GM18873 (cell line): ENCODE measurements around the gene PAFAH1B1.
"Not testable (repeated sequence)": the region's sequence is repeated elsewhere in the genome, so short reads cannot be mapped to it uniquely, and the experiment has no call there.

Source experiments
- ATAC-seq: cut with Tn5 transposase; IDR thresholded peaks from one replicate; pipeline ENCODE4 v1.9.1; 2021; ENCODE audit warnings: mild to moderate bottlenecking, moderate library complexity, moderate number of reproducible peaks; ENCODE audit not compliant: unreplicated experiment, low FRiP score

The PAFAH1B1 gene

GRCh38 chr17:2592971-2593820, at the start of gene PAFAH1B1:
PAFAH1B1 (plus strand) TSS chr17:2593654; CDS start chr17:2638289, 44,635 bp downstream.
- peak; percentile 54 for ATAC-seq

DNA sequence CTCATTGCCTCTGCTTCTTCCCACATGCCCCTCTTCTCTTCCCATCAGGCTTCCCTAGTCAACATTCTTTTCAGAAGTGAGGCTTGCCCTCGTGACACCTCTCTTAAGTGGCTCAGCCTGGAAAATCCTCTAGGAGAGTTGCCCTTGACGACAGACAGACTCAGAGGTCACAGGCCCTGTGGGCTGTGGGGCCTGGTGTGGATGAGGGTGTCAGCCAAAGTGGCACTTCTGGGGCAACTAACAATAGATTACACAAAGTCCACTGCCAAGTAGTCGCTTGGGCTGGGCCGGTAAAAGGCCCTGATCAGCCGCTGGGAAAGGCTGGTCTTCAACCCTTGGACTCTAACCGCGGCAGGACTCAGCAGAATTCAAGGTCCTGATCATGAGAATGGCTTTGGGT, 48.1 kb upstream of the PAFAH1B1 start:
- no peak for ATAC-seq

DNA sequence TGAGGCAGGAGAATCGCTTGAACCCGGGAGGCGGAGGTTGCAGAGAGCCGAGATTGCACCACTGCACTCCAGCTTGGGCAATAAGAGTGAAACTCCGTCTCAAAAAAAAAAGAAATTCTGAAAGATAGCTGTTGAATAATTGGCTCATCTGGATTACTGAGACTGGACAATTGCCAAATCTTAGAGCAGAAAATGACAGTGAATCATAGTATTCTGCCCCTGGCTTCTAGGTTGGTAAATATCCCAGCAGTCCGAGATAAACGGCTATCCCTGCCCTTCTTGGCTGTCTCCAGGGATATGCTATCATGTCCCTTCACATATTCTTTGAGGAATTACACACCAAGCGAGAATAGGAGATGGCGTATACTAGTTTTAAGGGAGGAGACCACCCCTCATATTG, 46.3 kb upstream of the PAFAH1B1 start:
- no peak for ATAC-seq

- ATAC-seq, result not testable (repeated sequence)
Measured at GRCh38 chr17:2548026-2548425, 45.4 kb upstream of the PAFAH1B1 start.

- ATAC-seq, result no peak
Measured at GRCh38 chr17:2549392-2550211, 43.9 kb upstream of the PAFAH1B1 start.

DNA sequence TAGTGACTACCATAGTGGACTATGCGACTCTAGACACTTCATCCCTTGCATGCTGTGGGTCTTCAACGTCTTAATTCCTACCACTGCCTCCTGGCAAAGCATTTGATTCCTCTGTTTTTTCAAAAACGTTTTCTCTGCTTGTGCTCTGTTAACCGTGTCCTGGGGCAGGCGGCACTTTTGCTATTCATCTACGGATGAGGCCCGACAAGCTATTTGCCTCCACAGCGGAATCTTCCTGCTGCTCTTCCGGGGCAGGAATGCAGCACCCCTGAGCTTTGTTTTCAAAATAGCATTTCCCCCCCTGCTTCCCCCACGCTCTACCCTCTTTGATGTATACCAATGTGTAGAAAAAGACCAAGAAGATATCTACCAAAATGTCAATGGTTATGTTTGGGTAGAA, 42.0 kb upstream of the PAFAH1B1 start:
- ATAC-seq, result no peak

- ATAC-seq, result no peak
Measured at GRCh38 chr17:2551928-2552327, 41.5 kb upstream of the PAFAH1B1 start.

GRCh38 chr17:2560658-2561057, 32.8 kb upstream of the PAFAH1B1 start:
- ATAC-seq, result no peak

DNA sequence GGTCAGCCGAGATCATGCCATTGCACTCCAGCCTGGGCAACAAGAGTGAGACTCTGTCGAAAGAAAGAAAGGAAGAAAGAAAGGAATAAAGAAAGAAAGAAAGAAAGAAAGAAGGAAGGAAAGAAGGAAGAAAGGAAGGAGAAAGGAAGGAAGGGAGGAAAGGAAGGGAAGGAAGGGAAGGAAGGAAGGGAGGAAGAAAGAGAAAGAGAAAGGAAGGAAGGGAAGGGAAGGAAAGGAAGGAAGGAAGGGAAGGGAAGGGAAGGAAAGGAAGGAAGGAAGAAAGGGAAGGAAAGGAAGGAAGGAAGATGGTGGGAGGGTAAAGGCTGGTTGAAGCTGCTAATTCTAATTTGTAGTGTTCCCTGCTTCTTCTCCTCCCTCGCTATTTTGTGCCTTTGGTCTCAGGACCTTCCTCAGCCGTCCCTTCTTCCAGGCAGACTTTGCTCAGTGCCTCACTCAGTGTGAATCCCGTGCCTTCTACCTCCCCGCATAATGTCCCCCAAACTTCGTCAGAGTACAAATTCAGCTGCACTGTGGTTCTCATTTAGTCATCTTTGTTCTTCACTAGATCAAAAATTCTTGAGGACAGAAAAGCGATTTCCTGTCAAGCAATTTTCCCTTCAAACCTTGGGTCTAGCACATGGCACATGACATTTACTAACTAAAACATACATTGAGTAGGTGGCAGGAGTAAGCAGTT, 31.1 kb upstream of the PAFAH1B1 start:
- ATAC-seq, result no peak

DNA sequence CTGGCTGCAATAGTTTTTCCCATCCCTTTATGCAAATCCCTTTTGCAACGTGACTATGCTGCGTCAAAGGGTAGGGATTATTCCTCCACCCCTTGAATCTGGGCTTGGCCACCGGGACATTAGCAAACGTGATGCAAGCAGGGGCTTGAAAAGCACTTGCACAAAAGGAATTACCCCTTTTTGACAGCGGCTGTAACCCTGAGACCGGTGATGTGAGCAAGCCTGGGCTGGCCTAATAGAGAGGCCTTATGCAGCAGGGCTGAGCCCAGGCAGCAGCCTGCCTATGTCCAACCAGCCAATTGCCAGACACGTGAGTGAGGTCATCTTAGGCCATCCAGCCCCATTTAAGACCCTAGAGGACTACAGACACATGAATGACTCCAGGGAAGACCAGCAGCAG, 30.4 kb upstream of the PAFAH1B1 start:
- no peak for ATAC-seq

DNA sequence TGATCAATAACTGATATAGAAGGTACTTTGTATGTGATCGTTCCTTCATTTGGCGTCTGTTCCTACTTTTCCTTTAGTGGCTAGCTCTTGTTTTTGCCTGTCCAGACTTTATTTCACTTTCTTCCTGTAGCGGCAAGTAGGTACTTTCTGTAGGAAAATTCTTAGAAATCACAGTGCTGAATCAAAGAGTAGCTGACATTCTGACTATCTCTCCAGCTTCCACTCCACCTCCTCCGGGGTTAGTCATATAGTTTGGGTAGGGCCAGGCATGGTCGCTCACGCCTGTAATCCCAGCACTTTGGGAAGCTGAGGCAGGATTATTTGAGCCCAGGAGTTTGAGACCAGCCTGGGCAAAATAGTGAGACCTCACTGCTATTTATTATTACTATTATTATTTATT, 29.9 kb upstream of the PAFAH1B1 start:
- ATAC-seq, result no peak

- ATAC-seq, result no peak
Measured at GRCh38 chr17:2564877-2565276, 28.6 kb upstream of the PAFAH1B1 start.

DNA sequence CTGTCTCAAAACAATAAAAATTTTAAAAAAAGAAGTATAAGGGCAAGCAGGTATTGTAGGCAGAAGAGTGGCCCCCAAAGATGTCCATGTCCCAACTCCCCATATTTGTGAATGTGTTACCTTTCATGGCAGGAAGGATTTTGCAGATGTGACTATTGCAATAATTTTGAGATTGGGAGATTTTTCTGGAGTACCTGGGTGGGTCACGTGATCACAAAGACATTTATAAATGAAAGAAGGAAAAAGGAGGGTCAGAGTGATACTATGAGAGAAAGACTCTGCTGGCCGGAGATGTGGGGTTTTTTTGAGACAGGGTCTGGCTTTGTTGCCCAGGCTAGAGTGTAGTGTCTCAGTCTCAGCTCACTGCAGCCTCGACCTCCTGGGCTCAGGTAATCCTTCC, 27.4 kb upstream of the PAFAH1B1 start:
- no peak for ATAC-seq

GRCh38 chr17:2571523-2572303, 21.7 kb upstream of the PAFAH1B1 start:
- ATAC-seq, result peak; percentile 72

GRCh38 chr17:2572304-2572609, 21.2 kb upstream of the PAFAH1B1 start:
- not testable (repeated sequence) for ATAC-seq

DNA sequence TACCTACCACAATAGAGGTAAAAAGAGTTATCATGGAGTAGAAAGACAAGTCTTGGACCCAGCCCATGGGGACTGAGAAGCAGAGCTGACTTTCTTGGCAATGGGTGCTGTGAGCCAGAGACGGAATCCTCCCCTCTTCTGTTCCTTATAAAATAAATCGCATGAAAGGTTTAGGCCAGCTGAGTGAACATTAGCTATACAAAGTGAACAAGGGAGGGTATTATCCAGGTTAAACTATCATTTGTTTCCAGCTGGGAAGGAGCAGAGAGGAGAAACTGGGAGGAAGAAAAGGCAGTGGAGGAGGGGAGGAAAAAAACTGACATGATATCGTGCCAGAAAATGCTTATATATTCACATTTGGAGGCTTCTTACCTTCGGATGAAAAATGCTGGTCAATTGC, 13.3 kb upstream of the PAFAH1B1 start:
- no peak for ATAC-seq

GRCh38 chr17:2580661-2581060, 12.8 kb upstream of the PAFAH1B1 start:
- no peak for ATAC-seq

- no peak for ATAC-seq
Measured at GRCh38 chr17:2582493-2582892, 11.0 kb upstream of the PAFAH1B1 start.

DNA sequence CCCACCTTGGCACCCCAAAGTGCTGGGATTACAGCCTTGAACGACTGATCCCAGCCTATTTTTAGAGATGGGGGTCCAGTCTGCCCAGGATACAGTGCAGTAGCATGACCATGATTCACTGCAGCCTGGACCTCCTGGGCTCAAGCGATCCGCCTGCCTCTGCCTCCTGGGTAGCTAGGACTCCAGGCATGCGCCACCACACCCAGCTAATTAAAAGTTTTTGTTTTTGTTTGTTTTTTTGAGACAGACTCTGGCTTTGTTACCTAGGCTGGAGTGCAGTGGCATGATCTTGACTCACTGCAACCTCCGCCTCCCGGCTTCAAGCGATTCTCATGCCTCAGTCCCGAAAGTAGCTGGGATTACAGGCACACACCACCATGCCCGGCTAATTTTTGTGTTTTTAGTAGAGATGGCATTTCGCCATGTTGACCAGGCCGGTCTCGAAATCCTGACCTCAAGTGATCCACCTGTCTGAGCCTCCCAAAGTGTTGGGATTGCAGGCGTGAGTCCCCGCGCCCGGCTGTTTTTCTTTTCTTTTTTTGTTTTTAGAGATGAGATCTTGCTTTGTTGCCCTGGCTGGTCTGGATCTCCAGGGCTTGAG, 2.3 kb upstream of the PAFAH1B1 start:
- ATAC-seq, result no peak
